Limb (tissue), 2 donors: ENCODE data around the gene NCLN.
"Not testable (repeated sequence)": the region's sequence is repeated elsewhere in the genome, so short reads cannot be mapped to it uniquely, and the experiment has no call there.

Experiments used
- DNase-seq, 2 donors: peaks; one replicate each; pipeline ENCODE4 v3.0.0-alpha.2; 2016; ENCODE audit errors: extremely low spot score in 2 of 2

Gene NCLN

GRCh38 chr19:3198901-3199700 lies 13.4 kb downstream of the NCLN start:
- no peak for DNase-seq

- DNase-seq: no peak
Observed at GRCh38 chr19:3201072-3201700, 15.5 kb downstream of the NCLN start.

DNA sequence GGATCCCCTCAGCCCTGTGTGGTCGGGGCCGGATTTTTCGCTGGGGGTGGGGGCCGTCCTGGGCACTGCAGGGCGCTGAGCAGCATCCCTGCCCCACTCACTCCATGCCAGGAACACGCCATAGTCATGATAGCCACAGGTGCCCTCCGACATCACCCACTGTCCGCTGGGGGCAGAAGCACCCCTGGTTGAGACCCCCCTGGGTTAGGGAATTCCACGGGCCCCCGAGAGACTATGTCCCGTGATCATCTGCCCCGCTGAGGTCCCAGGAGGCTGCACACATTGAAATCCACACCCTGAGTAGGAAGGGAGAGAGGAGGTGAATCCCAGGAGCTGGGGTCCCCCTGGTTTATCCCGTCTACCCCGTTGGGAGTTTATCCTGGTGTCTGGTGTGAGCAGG lies 16.2 kb downstream of the NCLN start:
- no peak for DNase-seq

DNA sequence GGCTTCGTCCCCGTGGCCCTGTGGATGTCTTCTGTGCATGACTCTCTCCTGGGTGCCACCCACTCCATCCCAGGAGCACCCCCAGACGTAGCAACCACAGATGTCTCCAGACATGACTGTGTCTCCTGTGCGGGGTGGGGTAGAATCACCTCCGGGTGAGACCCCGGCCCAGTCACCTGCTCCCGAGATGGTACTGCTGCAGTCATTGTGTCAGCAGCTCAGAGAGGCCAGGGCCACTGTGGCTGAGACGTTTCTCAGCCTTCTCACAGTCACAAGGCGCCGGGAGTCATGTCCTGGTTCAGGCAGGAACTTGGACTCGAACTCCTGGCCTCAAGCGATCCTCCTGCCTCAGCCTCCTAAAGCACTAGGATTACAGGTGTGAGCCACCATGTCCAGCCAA lies 16.6 kb downstream of the NCLN start:
- DNase-seq: no peak

GRCh38 chr19:3202895-3203294 lies 17.2 kb downstream of the NCLN start:
- not testable (repeated sequence) for DNase-seq

GRCh38 chr19:3203805-3204645 lies 18.3 kb downstream of the NCLN start:
- no peak for DNase-seq

GRCh38 chr19:3204646-3205275 lies 19.0 kb downstream of the NCLN start:
- no peak for DNase-seq

DNA sequence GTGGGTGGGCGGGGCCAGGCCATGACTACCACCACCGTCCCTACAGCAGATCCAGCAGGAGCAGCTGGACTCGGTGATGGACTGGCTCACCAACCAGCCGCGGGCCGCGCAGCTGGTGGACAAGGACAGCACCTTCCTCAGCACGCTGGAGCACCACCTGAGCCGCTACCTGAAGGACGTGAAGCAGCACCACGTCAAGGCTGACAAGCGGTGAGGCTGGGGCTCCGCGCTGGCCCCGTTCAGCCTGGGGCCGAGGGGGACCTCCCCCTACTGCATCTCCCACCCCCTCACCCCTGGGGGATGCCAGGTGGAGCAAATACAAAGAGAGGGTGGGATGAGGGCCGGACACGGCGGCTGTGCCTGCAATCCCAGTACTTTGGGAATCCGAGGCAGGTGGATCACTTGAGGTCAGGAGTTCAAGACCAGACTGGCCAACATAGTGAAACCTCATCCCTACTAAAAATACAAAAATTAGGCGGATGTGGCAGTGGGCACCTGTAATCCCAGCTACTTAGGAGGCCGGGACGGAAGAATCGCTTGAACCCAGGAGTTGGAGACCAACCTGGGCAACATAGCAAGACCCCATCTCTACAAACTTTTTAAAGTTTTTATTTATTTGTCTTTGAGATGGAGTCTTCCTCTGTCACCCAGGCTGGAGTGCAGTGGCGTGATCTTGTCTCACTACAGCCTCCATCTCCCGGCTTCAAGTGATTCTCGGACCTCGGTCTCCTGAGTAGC lies 20.7 kb downstream of the NCLN start:
- no peak for DNase-seq

GRCh38 chr19:3207461-3208242 lies 21.9 kb downstream of the NCLN start:
- peak in 1 of 2 donors; percentile 27 for DNase-seq

DNA sequence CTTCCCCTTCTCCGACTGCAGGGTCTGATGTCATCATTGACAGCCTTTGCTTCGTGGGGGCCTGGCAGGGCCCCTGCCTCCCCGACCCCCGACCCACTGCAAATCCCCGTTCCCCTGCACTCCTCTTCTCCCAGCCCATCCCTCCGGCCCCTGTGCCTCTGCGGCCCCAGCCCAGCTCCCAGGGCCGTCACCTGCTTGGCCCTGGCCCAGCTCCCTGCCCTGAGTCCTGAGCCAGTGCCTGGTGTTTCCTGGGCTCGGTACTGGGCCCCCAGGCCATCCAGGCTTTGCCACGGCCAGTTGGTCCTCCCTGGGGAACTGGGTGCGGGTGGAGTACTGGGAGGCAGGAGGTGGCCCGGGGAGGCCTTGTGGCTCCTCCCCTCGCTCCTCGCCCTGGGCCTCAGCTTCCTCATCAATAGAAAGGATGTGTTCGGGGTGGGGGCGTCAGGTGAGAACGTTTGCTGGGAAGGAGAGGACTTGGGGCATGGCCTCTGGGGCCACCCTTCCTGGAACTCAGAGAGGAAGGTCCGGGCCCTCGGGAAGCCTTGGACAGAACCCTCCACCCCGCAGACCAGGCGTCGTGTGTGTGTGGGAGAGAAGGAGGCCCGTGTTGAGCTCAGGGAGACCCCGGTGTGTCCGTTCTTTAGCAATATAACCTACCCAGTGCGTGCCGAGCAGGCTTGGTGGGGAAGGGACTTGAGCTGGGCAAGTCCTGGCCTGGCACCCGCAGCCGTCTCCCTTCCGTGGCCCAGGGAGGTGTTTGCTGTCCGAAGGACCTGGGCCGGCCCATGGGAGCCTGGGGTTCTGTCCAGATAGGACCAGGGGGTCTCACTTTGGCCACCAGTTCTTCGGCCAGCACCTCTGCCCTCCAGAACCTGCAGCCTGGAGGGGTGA lies 22.8 kb downstream of the NCLN start:
- DNase-seq: no peak

GRCh38 chr19:3210347-3211017 lies 24.8 kb downstream of the NCLN start:
- peak in 1 of 2 donors; percentile 63 for DNase-seq

GRCh38 chr19:3211191-3211590 lies 25.5 kb downstream of the NCLN start:
- DNase-seq: no peak

DNA sequence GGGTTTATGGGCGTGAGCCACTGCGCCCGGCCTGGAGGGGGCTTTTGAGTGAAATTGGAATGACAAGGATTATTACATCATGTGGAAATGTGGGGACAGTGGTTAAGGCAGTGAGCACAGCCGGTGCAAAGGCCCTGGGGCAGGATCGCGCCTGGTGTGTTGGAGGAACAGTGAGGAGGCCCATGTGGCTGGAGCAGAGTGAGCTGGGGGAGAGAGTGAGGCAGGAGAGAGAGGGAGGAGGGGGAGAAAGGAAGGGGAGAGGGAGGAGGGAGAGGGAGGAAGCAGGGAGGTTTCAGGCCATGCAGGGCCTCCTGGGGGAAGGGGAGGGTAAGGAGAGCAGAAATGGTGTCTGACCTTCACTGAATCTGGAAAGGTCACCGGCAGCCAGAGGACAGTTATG lies 27.4 kb downstream of the NCLN start:
- DNase-seq: no peak

GRCh38 chr19:3216874-3217273 lies 31.1 kb downstream of the NCLN start:
- DNase-seq: no peak

DNA sequence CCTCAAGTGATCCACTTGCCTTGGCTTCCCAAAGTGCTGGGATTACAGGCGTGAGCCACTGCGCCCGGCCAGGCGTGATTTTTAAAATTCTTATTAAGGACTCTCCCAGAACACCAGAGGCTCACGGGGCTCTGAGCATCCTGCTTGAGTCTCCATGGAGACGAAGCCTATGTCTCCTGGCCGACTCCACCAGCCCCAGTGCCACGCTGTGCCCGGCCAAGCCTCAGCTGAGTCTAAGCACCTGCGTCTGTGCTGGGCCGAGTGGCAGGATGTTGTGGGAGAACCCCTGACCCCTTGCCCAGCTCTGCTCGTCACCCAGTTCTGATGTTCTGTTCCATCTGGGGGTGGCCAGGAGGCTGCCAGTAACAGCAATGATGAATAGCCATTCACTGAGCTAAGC lies 34.8 kb downstream of the NCLN start:
- no peak for DNase-seq

- not testable (repeated sequence) for DNase-seq
Observed at GRCh38 chr19:3221576-3221975, 35.8 kb downstream of the NCLN start.

DNA sequence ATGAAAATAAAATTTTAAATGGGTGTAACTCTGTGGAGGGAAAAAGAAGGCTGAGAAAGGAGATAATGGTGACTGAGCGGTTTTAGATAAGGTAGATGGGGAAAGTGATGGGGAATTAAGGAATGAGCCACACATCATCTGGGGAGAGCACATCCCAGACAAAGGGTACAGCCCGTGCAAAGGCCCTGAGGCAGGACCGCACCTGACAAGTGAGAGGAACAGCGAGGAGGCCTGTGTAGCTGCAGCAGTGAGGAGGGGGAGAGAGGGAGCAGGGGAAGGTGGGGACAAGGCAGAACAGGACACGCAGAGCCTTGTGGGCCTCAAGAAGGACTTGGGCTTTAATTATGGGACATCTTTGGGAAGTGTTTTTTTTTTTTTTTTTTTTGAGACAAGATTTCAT lies 37.0 kb downstream of the NCLN start:
- DNase-seq: no peak

GRCh38 chr19:3224346-3225168 lies 38.8 kb downstream of the NCLN start, which contains the start of gene CELF5:
Gene CELF5 (plus strand): TSS chr19:3224661. CDS start chr19:3224740, 79 bp downstream.
- DNase-seq: peak; percentile 17 to 85
